GM12892 (cell line): ENCODE results near the gene ZNF106.

ENCODE experiments used
- POLR2A ChIP-seq: IDR thresholded peaks from 2 replicates; pipeline ENCODE4 v1.6.1; 2011; ENCODE audit warnings: low read depth, low read length, control low read depth
- POLR2AphosphoS5 ChIP-seq: IDR thresholded peaks from 2 replicates; pipeline ENCODE4 v1.6.1; 2011; ENCODE audit warnings: low read depth, low read length, control low read depth
- TAF1 ChIP-seq: IDR thresholded peaks from 2 replicates; pipeline ENCODE4 v1.6.1; 2011; ENCODE audit warnings: low read depth, mild to moderate bottlenecking, control low read depth, low read length, borderline replicate concordance

DNA sequence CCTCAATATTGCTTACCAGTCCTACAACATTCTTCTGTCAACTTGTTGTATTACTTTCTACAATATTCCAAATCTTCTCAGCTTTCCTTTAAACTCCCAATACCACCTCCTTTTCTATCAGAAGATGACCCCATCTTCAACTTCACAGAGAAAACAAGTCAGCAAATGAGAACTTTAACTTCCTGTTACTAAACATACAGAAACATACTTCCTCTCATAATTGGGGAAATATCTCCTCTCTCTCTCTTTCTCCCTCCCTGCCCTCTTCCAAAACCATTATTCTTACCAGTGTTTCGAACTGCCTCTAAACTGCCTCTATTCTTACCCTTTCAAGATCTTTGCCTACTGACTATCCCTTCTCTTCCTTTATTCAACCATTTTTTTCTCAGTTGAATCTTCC lies 2.7 kb upstream of the ZNF106 start:
- TF ChIP-seq POLR2A = no peak
- no peak for TF ChIP-seq POLR2AphosphoS5
- no peak for TF ChIP-seq TAF1
